Skeletal muscle tissue (tissue), 4 donors: Measurements from ENCODE around the gene RDX. TPM values are rescaled to one million over a fixed set of nuclear protein-coding genes. Genes with fewer than 3 reads are reported as not detected.
"Not testable (repeated sequence)": the region's sequence is repeated elsewhere in the genome, so short reads cannot be mapped to it uniquely, and the experiment has no call there.

ENCODE experiments used
- H3K27ac ChIP-seq: one replicate; pipeline ENCODE4 v1.7.0; 2013; ENCODE audit warnings: mild to moderate bottlenecking, low read depth, low read length, inconsistent platforms
- H3K27me3 ChIP-seq, 3 donors: one replicate each; pipeline ENCODE4 v1.7.0; 2013; ENCODE audit warnings: low read length in 3 of 3; ENCODE audit not compliant: control insufficient read depth in 3 of 3, insufficient read depth in 3 of 3
- H3K36me3 ChIP-seq, 3 donors: one replicate each; pipeline ENCODE4 v1.7.0; 2013; ENCODE audit warnings: low read length in 3 of 3; ENCODE audit not compliant: control insufficient read depth in 3 of 3, insufficient read depth in 3 of 3
- H3K4me1 ChIP-seq, 3 donors: one replicate each; pipeline ENCODE4 v1.7.0; 2013; ENCODE audit warnings: low read length in 3 of 3, mild to moderate bottlenecking in 3 of 3; ENCODE audit not compliant: control insufficient read depth in 3 of 3, insufficient read depth in 3 of 3
- H3K4me3 ChIP-seq, 3 donors: one replicate each; pipeline ENCODE4 v1.7.0; 2013; ENCODE audit warnings: low read length in 3 of 3
- H3K9ac ChIP-seq, 3 donors: one replicate each; pipeline ENCODE4 v1.7.0; 2013; ENCODE audit warnings: low read length in 3 of 3, mild to moderate bottlenecking in 3 of 3, moderate library complexity in 2 of 3, low read depth in 1 of 3
- H3K9me3 ChIP-seq, 3 donors: one replicate each; pipeline ENCODE4 v1.7.0; 2013; ENCODE audit warnings: low read length in 3 of 3; ENCODE audit not compliant: control insufficient read depth in 3 of 3
- total RNA-seq: library from RNA; depleted of rRNA; stranded (reverse); fragments of >200 nt; gene quantifications from one replicate; pipeline ENCODE4 v1.2.3, GENCODE V29; 2014
- donor health status: Osteomylitis.

The RDX gene
- total RNA-seq, 1 donor from 2014 or later: 56.4 TPM

DNA sequence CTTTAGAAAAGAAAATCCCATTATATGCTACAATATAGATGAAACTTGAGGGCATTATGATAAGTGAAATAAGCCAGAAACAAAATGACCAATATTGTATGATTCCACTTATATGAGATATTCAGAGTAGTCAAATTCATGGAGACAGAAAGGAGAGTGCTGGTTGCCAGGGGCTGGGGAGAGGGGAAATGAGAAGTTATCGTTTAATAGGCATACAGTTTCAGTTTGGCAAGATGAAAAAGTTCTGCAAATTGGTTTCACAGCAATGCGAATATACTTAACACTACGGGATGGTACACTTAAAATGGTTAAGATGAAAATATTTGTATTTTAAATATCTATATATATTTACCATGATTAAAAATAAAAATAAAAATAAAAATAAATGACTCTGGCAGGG, 31.1 kb upstream of the RDX start:
- no peaks in the 10 kb centered on the region for H3K27me3 ChIP-seq
- no peak overlapping the region for H3K27ac ChIP-seq
- H3K9me3 ChIP-seq: no peaks in the 10 kb centered on the region
- H3K4me3 ChIP-seq: no peak overlapping the region
- no peaks in the 10 kb centered on the region for H3K36me3 ChIP-seq
- H3K4me1 ChIP-seq: no peaks in the 10 kb centered on the region
- H3K9ac ChIP-seq: no peak overlapping the region

DNA sequence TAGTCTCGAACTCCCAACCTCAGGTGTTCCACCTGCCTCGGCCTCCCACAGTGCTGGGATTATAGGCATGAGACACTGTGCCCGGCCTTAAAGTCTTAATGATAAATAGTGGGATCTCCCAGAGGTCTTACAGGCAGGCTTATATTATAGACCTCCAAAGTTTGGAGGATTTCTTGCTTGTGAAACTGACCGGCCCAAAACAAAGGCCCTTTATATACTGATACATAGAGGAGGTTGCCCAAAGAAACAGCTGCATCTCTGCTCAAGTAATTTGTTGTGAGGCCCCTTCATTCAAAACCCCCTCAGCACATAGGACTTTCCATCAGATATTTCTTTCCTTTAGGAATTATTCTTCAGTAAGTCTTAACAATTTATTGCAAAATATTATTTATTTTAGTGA, 27.4 kb upstream of the RDX start:
- H3K9me3 ChIP-seq: no peaks in the 10 kb centered on the region
- no peaks in the 10 kb centered on the region for H3K27me3 ChIP-seq
- no peaks in the 10 kb centered on the region for H3K4me1 ChIP-seq
- no peak overlapping the region for H3K27ac ChIP-seq
- H3K9ac ChIP-seq: no peak overlapping the region
- H3K36me3 ChIP-seq: no peaks in the 10 kb centered on the region
- no peak overlapping the region for H3K4me3 ChIP-seq

GRCh38 chr11:110319501-110319900, 23.1 kb upstream of the RDX start:
- H3K4me3 ChIP-seq: no peak overlapping the region
- no peak overlapping the region for H3K9ac ChIP-seq
- H3K36me3 ChIP-seq: no peaks in the 10 kb centered on the region
- no peak overlapping the region for H3K27ac ChIP-seq
- no peaks in the 10 kb centered on the region for H3K9me3 ChIP-seq
- H3K27me3 ChIP-seq: no peaks in the 10 kb centered on the region
- H3K4me1 ChIP-seq: no peaks in the 10 kb centered on the region

DNA sequence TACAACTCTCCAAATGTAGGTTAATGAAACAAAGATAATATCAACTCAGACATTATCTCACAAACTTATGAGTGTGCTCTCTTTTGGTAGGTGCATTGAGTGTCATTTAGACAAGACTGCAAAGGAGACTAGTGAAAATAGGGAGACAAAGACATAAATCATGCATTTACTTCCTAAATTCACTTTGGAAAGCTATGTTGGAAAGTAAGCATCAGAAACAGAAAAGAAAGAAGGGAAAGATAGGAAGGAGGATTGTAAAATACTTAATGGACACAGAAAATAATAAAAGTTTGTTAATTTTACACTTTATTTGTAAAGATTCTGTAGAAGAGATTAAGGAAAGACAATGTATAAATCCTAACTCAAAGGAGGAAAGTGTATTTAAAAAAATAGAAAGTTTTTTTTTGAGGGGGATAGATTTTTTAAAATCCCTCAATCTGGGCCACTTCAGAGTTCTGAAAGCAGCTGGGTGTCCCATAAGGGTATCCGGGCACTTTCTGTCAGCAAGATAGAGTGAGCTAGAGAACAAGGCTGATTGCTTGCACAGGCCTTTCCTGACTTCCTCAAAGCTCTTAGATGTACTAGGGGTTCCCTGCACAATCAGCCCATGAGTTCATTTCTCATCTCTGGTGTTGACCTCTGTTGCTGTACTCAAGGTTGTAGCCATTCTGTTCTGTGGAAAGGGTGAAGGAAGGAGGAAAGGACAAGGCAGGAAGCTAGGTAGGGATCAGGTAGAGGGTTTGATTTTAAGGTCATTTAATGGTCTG, 22.4 kb upstream of the RDX start:
- H3K9me3 ChIP-seq: no peaks in the 10 kb centered on the region
- H3K36me3 ChIP-seq: no peaks in the 10 kb centered on the region
- no peak overlapping the region for H3K4me3 ChIP-seq
- H3K4me1 ChIP-seq: no peaks in the 10 kb centered on the region
- H3K27ac ChIP-seq: no peak overlapping the region
- H3K9ac ChIP-seq: no peak overlapping the region
- H3K27me3 ChIP-seq: no peaks in the 10 kb centered on the region

- Histone ChIP-seq H3K36me3 (no peaks in the 10 kb centered on the region), H3K4me3 (no peak overlapping the region), H3K27ac (no peak overlapping the region), H3K9ac (no peak overlapping the region), H3K9me3 (no peaks in the 10 kb centered on the region), H3K4me1 (no peaks in the 10 kb centered on the region), H3K27me3 (no peaks in the 10 kb centered on the region)
Measured at GRCh38 chr11:110317516-110317932, 21.1 kb upstream of the RDX start.

DNA sequence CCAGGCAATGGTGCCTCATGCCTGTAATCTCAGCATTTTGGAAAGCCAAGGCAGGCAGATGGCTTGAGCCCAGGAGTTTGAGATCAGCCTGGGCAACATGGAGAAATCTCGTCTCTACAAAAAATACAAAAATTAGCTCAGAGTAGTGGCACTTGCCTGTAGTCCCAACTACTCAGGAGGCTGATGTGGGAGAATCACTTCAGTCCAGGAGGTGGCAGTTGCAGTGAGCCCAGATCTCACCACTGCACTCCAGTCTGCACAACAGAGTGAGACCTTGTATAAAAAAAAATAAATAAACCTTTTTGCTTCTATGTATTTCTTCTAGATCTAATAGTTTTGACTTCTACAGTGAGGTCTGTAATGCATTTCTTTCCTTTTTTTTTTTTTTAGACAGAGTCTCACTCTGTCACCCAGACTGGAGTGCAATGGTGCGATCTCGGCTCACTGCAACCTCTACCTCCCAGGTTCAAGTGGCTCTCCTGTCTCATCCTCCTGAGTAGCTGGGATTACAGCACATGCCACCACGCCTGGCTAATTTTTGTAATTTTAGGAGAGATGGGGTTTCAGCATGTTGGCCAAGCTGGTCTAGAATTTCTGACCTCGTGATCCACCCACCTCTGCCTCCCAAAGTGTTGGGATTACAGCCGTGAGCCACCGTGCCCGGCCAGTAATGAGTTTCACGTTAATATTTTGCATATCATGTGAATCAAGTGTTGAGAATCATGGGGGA, 18.1 kb upstream of the RDX start:
- no peaks in the 10 kb centered on the region for H3K4me1 ChIP-seq
- H3K4me3 ChIP-seq: no peak overlapping the region
- H3K27ac ChIP-seq: no peak overlapping the region
- H3K9me3 ChIP-seq: no peaks in the 10 kb centered on the region
- H3K9ac ChIP-seq: no peak overlapping the region
- H3K27me3 ChIP-seq: no peaks in the 10 kb centered on the region
- no peaks in the 10 kb centered on the region for H3K36me3 ChIP-seq

GRCh38 chr11:110312670-110313069, 16.3 kb upstream of the RDX start:
- H3K9me3 ChIP-seq: no peaks in the 10 kb centered on the region
- H3K27ac ChIP-seq: no peak overlapping the region
- H3K27me3 ChIP-seq: no peaks in the 10 kb centered on the region
- H3K4me3 ChIP-seq: no peak overlapping the region
- no peaks in the 10 kb centered on the region for H3K36me3 ChIP-seq
- H3K4me1 ChIP-seq: no peaks in the 10 kb centered on the region
- no peak overlapping the region for H3K9ac ChIP-seq

DNA sequence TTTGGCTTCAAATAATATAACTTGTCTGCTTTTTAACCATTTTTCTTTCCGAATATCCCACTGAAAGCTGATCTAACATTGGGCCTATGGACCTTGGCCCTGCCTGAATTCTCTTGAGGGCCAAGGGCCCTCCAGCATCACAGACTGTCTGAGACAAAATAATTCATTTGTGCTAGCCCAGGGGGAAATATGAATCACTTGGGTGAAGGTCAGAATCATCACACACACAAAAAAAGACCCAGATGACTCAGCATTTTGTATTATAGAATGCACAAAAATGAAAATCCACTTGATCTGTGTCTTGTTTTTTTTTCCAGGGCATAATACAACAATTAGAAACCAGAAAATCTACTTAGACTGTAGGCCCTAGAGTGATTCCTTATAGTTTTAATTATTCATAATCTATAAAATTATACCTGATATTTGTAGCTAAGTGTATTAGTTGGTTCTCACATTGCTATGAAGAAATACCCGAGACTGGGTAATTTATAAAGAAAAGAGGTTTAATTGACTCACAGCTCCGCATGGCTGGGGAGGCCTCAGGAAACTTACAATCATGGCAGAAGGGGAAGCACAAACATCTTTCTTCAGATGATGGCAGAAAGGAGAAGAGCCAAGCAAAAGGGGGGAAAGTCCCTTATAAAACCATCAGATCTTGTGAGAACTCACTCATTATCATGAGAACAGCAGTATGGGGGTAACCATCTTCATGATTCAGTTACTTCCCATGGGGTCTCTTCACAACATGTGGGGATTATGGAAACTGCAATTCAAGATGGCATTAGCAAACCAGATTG, 15.6 kb upstream of the RDX start:
- Histone ChIP-seq H3K4me3 (no peak overlapping the region), H3K9me3 (no peaks in the 10 kb centered on the region), H3K4me1 (no peaks in the 10 kb centered on the region), H3K27ac (no peak overlapping the region), H3K36me3 (no peaks in the 10 kb centered on the region), H3K27me3 (no peaks in the 10 kb centered on the region), H3K9ac (no peak overlapping the region)

DNA sequence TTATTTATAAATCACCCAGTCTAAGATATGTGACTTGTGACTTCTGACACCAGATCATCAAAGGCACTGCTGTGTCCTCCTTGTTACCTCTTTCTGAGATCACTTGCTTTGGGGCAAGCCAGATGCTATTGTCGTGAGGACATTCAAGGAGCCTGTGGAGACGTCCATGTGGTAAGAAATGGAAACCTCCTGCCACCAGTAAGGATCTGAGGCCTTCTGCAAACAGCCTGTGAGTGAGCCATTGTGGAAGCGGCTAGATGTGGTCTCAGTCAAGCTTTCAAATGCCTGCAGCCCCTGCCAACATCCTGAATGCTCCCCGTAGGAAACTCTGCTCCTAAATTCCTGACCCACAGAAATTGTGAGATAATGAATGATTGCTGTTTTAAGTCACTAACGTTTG, 11.7 kb upstream of the RDX start:
- no peaks in the 10 kb centered on the region for H3K4me1 ChIP-seq
- no peaks in the 10 kb centered on the region for H3K9me3 ChIP-seq
- H3K9ac ChIP-seq: no peak overlapping the region
- no peak overlapping the region for H3K27ac ChIP-seq
- no peaks in the 10 kb centered on the region for H3K36me3 ChIP-seq
- no peaks in the 10 kb centered on the region for H3K27me3 ChIP-seq
- H3K4me3 ChIP-seq: no peak overlapping the region

DNA sequence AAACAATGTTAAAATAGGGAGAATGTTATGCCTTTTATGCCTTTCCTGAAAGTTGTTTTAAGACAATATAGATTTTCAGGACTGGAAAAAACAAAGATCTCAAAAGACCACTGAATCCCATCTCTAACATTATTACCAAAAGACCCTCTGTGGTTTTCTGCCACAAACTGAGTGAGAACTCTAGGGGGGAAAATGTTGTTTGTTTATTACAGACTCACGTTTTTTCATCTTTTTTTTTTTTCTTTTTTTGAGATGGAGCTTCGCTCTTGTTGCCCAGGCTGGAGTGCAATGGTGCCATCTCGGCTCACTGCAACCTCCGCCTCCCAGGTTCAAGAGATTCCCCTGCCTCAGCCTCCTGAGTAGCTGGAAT, 9.6 kb upstream of the RDX start:
- H3K27me3 ChIP-seq, H3K4me3 ChIP-seq, H3K9me3 ChIP-seq, H3K27ac ChIP-seq, H3K36me3 ChIP-seq, H3K9ac ChIP-seq, H3K4me1 ChIP-seq: not testable (repeated sequence)
